ENCODE data around the gene LEAP2.

- no peak for TF ChIP-seq TAF1 (IDR thresholded peaks at IDR 0.05; ENCODE audit: low read depth)
- no peak for TF ChIP-seq EP300 (IDR thresholded peaks at IDR 0.05; ENCODE audit: borderline replicate concordance)
These were observed 42.2 kb downstream of the LEAP2 start for GRCh38 chr5:132915681-132916080.
